Fibroblast of lung (primary cell): ENCODE measurements around the gene DIAPH3.

Source experiments
- EZH2 ChIP-seq: IDR thresholded peaks from 2 replicates; pipeline ENCODE4 v1.5.1; 2012; ENCODE audit warnings: low read length, control low read depth, mild to moderate bottlenecking; ENCODE audit errors: missing control alignments
- TF ChIP-seq, protein P1 (sequence below), 2 donors: IDR thresholded peaks in 1 of 2; conservative IDR thresholded peaks in 1 of 2; 1 replicate in 1 of 2; 2 replicates in 1 of 2; pipeline ENCODE4 v1.5.1; 2011 to 2012; ENCODE audit warnings: low read length in 2 of 2, control low read depth in 1 of 2, inconsistent platforms in 1 of 2, low read depth in 1 of 2, mild to moderate bottlenecking in 1 of 2

DNA sequence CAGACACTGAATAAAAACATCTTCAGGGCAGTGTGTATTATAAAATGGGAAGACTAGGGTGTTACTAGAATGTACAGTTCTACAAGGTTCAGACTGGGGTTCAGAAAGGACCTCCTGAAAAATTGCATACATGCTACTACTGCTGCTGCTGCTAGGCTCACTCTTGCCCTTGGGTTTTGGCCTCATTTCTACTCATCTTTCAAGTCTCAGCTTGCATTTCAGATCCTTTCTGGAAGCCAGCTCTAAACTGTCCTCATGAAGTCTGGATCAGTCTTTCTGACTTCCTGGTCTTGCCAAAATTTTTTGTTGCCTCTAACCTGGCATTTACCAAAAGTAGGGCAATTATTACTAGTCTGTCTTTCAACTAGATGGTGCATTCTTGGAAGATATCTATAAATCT lies 393.3 kb downstream of the DIAPH3 start:
- TF ChIP-seq, protein P1, sequence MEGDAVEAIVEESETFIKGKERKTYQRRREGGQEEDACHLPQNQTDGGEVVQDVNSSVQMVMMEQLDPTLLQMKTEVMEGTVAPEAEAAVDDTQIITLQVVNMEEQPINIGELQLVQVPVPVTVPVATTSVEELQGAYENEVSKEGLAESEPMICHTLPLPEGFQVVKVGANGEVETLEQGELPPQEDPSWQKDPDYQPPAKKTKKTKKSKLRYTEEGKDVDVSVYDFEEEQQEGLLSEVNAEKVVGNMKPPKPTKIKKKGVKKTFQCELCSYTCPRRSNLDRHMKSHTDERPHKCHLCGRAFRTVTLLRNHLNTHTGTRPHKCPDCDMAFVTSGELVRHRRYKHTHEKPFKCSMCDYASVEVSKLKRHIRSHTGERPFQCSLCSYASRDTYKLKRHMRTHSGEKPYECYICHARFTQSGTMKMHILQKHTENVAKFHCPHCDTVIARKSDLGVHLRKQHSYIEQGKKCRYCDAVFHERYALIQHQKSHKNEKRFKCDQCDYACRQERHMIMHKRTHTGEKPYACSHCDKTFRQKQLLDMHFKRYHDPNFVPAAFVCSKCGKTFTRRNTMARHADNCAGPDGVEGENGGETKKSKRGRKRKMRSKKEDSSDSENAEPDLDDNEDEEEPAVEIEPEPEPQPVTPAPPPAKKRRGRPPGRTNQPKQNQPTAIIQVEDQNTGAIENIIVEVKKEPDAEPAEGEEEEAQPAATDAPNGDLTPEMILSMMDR (conservative IDR thresholded peaks at IDR 0.05 in 1 of 2, IDR thresholded peaks at IDR 0.05 in 1 of 2; ENCODE audit: low read depth in 1 of 2, low read length in 2 of 2): no peak
- no peak for TF ChIP-seq EZH2
